GM12878 (cell line): ENCODE measurements around the gene ZNF341. TPM values are rescaled to one million over a fixed set of nuclear protein-coding genes. Genes with fewer than 3 reads are reported as not detected.
A peak's percentile ranks its signal among the peaks of the same experiment; 100 is the strongest.

ENCODE experiments used
- ATAC-seq: fragments of 200-7000 bp; cut with Tn5 transposase; 3 replicates; pipeline ENCODE4 v1.9.1; 2020; ENCODE audit warnings: mild to moderate bottlenecking, moderate library complexity
- BruUV-seq: library from RNA; stranded (reverse); fragments of 400-500 nt; replicated peaks from 2 replicates; lab custom pipeline; 2021; lab: Mats Ljungman, UMichigan
- CTCF ChIA-PET: fragments of 300-600 bp; sonication (Branson Sonifier 250); formaldehyde crosslinking; extraction: SDS; loops from one replicate; lab custom pipeline; 2021; ENCODE audit warnings: inconsistent platforms; lab: Yijun Ruan, JAX
- POLR2A ChIA-PET: fragments of 350-600 bp; formaldehyde crosslinking; extraction: SDS; loops from one replicate; lab custom pipeline; 2021; ENCODE audit warnings: inconsistent platforms; lab: Charles Lee
- RAD21 ChIA-PET: fragments of 300-600 bp; sonication (Branson Sonifier 250); formaldehyde crosslinking; loops from one replicate; lab custom pipeline; 2023; ENCODE audit warnings: antibody characterized with exemption; ENCODE audit not compliant: unreplicated experiment; lab: Charles Lee
- SMC1A ChIA-PET: fragments of 300-600 bp; sonication (Branson Sonifier 250); formaldehyde crosslinking; loops from one replicate; lab custom pipeline; 2023; ENCODE audit not compliant: unreplicated experiment, uncharacterized antibody; lab: Charles Lee
- DNase-seq: peaks from one replicate; pipeline ENCODE4 v3.0.0-alpha.2; 2011; ENCODE audit warnings: low read depth, low spot score
- FAIRE-seq: peaks from 3 replicates; lab custom pipeline; 2011; peaks lifted over from hg19 to GRCh38; lab: Jason Lieb, UNC
- H2AFZ ChIP-seq: 2 replicates; pipeline ENCODE4 v1.6.0; 2011; ENCODE audit warnings: low read depth, low read length, control low read depth; ENCODE audit not compliant: control insufficient read depth
- H3K27ac ChIP-seq: 2 replicates; pipeline ENCODE4 v1.5.1; 2011; ENCODE audit warnings: control low read depth; ENCODE audit not compliant: control insufficient read depth, insufficient read depth
- H3K27me3 ChIP-seq, 2 experiments: replicated peaks in 1 of 2; 2 replicates each; pipeline versions ENCODE4 v1.6.0 to v1.6.1; 2011; ENCODE audit warnings: low read length in 1 of 2; ENCODE audit not compliant: control insufficient read depth in 2 of 2, insufficient read depth in 2 of 2
- H3K36me3 ChIP-seq, 2 experiments: 2 replicates each; pipeline ENCODE4 v1.5.1; 2011; ENCODE audit warnings: low read length in 1 of 2; ENCODE audit not compliant: control insufficient read depth in 2 of 2, insufficient read depth in 2 of 2
- H3K4me1 ChIP-seq: 2 replicates; pipeline ENCODE4 v1.6.1; 2011; ENCODE audit warnings: mild to moderate bottlenecking, low read length, moderate library complexity, mixed read lengths; ENCODE audit not compliant: control insufficient read depth, insufficient read depth
- H3K4me2 ChIP-seq: 2 replicates; pipeline ENCODE4 v1.6.0; 2011; ENCODE audit warnings: control low read depth; ENCODE audit not compliant: control insufficient read depth, insufficient read depth
- H3K4me3 ChIP-seq: fragments of 200-600 bp; sonication (generic); 2 replicates; pipeline ENCODE4 v1.5.1; 2016
- H3K79me2 ChIP-seq: 2 replicates; pipeline ENCODE4 v1.6.0; 2011; ENCODE audit warnings: low read length; ENCODE audit not compliant: control insufficient read depth, insufficient read depth
- H3K9ac ChIP-seq: 2 replicates; pipeline ENCODE4 v1.8.0; 2011; ENCODE audit warnings: low read length, control low read depth, mixed read lengths; ENCODE audit not compliant: control insufficient read depth, insufficient read depth
- H3K9me3 ChIP-seq: replicated peaks from 3 replicates; pipeline ENCODE4 v1.5.1; 2011; ENCODE audit warnings: mild to moderate bottlenecking, low read length; ENCODE audit not compliant: control insufficient read depth, insufficient read depth
- H4K20me1 ChIP-seq: 2 replicates; pipeline ENCODE4 v1.6.0; 2011; ENCODE audit not compliant: control insufficient read depth, insufficient read depth
- ASH2L ChIP-seq: fragments of 300-600, 200-600 bp; sonication (generic); IDR thresholded peaks from 2 replicates; pipeline ENCODE4 v1.6.1; 2017; ENCODE audit warnings: low read depth, mild to moderate bottlenecking, borderline replicate concordance
- ATF7 ChIP-seq: fragments of 450-650 bp; IDR thresholded peaks from 2 replicates; pipeline ENCODE4 v1.6.1; 2016; ENCODE audit warnings: low read depth, mild to moderate bottlenecking
- BHLHE40 ChIP-seq, 2 experiments: fragments of 450-650 bp in 1 of 2; IDR thresholded peaks; 2 replicates each; pipeline ENCODE4 v1.6.1; 2011 to 2017; ENCODE audit warnings: low read depth in 2 of 2, borderline replicate concordance in 1 of 2, improper control_type of control experiment in 1 of 2, low read length in 1 of 2, mild to moderate bottlenecking in 1 of 2
- EED ChIP-seq: sonication (generic); IDR thresholded peaks from 2 replicates; pipeline ENCODE4 v1.6.1; 2016; ENCODE audit warnings: antibody characterized with exemption, low read depth
- HDGF ChIP-seq: fragments of 450-650 bp; IDR thresholded peaks from 2 replicates; pipeline ENCODE4 v1.6.1; 2016; ENCODE audit warnings: antibody characterized with exemption
- HSF1 ChIP-seq: fragments of 150-350 bp; IDR thresholded peaks from 2 replicates; pipeline ENCODE4 v1.6.1; 2014; ENCODE audit warnings: mild to moderate bottlenecking, low read depth, low read length
- IKZF2 ChIP-seq, 2 experiments: fragments of 450-650 bp; IDR thresholded peaks; 2 replicates each; pipeline ENCODE4 v1.6.1; 2017; ENCODE audit warnings: mild to moderate bottlenecking in 2 of 2, moderate library complexity in 2 of 2
- MLLT1 ChIP-seq: fragments of 450-650 bp; IDR thresholded peaks from 2 replicates; pipeline ENCODE4 v1.6.1; 2016; ENCODE audit warnings: mild to moderate bottlenecking
- NBN ChIP-seq: fragments of 450-650 bp; IDR thresholded peaks from 2 replicates; pipeline ENCODE4 v1.6.1; 2016
- RCOR1 ChIP-seq: conservative IDR thresholded peaks from 2 replicates; pipeline ENCODE4 v1.6.1; 2012; ENCODE audit warnings: low read depth, low read length, improper control_type of control experiment
- SPI1 ChIP-seq: IDR thresholded peaks from 2 replicates; pipeline ENCODE4 v1.6.1; 2011; ENCODE audit warnings: low read depth, mild to moderate bottlenecking, low read length, moderate library complexity, borderline replicate concordance; ENCODE audit not compliant: insufficient read depth
- SUZ12 ChIP-seq: fragments of 200-600 bp; sonication (generic); IDR thresholded peaks from one replicate; pipeline ENCODE4 v1.6.1; 2018; ENCODE audit warnings: antibody characterized with exemption, mild to moderate bottlenecking; ENCODE audit not compliant: unreplicated experiment
- ZNF384 ChIP-seq: IDR thresholded peaks from 2 replicates; pipeline ENCODE4 v1.6.1; 2012; ENCODE audit warnings: low read depth, mild to moderate bottlenecking, low read length, improper control_type of control experiment, borderline replicate concordance
- WGBS: methylation state at CpG from one replicate; pipeline ENCODE4 v1.1.6; 2016; ENCODE audit warnings: low lambda C conversion rate; ENCODE audit not compliant: insufficient replicate concordance, insufficient coverage; ENCODE audit errors: missing lambda C conversion rate; 5-methylcytosine and 5-hydroxymethylcytosine counted together
- in situ Hi-C: fragments of 300-500 bp; cut with MboI; formaldehyde crosslinking; loops from 9 replicates; pipeline ENCODE4 v1.14.3; 2018; ENCODE audit warnings: mixed read lengths
- intact Hi-C: fragments of 100-400 bp; cut with micrococcal nuclease; formaldehyde crosslinking; loops from one replicate; pipeline ENCODE4 v1.14.2; 2022; ENCODE audit not compliant: unreplicated experiment
- polyA plus RNA-seq, 11 experiments: library from polyadenylated mRNA; depleted of rRNA in 4 of 11; unstranded in 6 of 11; stranded (reverse) in 5 of 11; fragments of >200 nt; fragmentation: Nextera tagmentation in 4 of 11; fragmentation: Illumina TruSeq in 1 of 11; extraction: Ambion mirVana in 4 of 11; extraction: Trizol in 1 of 11; gene quantifications; 1 replicate in 1 of 11; 2 replicates in 10 of 11; pipeline versions ENCODE4 v1.2.1 to v1.2.3, GENCODE V29; 2011 to 2016; ENCODE audit warnings: inconsistent platforms in 2 of 11, missing spikeins in 2 of 11, low read depth in 1 of 11
- total RNA-seq, 4 experiments: library from RNA; depleted of rRNA in 3 of 4; stranded (reverse); fragments of >200 nt in 3 of 4; fragmentation: Illumina TruSeq in 1 of 4; extraction: Trizol in 1 of 4; gene quantifications; 2 replicates each; pipeline versions ENCODE4 v1.2.1 to v1.2.3, GENCODE V29; 2013 to 2021
- TF ChIP-seq, protein P1 (sequence below): fragments of 450-650 bp; conservative IDR thresholded peaks from 2 replicates; pipeline ENCODE4 v1.6.1; 2017; ENCODE audit warnings: mild to moderate bottlenecking, moderate library complexity
- TF ChIP-seq, protein P2 (sequence below): fragments of 450-650 bp; formaldehyde crosslinking; IDR thresholded peaks from 2 replicates; pipeline ENCODE4 v1.5.0; 2022; ENCODE audit warnings: mild to moderate bottlenecking, missing genetic modification characterization

The ZNF341 gene
- total and polyA plus RNA-seq, 10 of the 15 experiments (the other 5 are each of a cell fraction or from before 2014, with no cell fraction given) = 0.18 to 5.0 (median 2.6) TPM

GRCh38 chr20:33811776-33812151 lies 80.0 kb downstream of the ZNF341 start:
- no peak for DNase-seq
- Histone ChIP-seq H3K79me2 (peaks cover 53% of the 10 kb centered on the region), H3K9ac (peak overlapping the region; percentile 96), H4K20me1 (no peaks in the 10 kb centered on the region; the same call in 1 of the 2 replicates), H3K36me3 (0 out of 4 replicates have a peak, but pooled peaks cover 0 to 4% of the 10 kb centered on the region in 2 experiments), H3K9me3 (no peaks in the 10 kb centered on the region), H3K4me1 (peaks cover 4% of the 10 kb centered on the region; the same call in 1 of the 2 replicates), H3K4me3 (peak overlapping the region; percentile 97), H3K27me3 (no peaks in the 10 kb centered on the region), H2AFZ (peak overlapping the region; percentile 7), H3K4me2 (peak overlapping the region; percentile 82), H3K27ac (peak overlapping the region; percentile 90)
- SMC1A ChIA-PET = interaction anchor here (1.0 to 6.3 kb wide), 8 partner anchors 8 to 79 kb away, joined by 3 to 26 read pairs (median 6); no protein-coding TSS in a partner anchor
- intact Hi-C loops (loop anchor here (1.0 to 5.0 kb wide), 3 partner anchors 33 to 125 kb away; partner anchors contain the start of genes E2F1 and ZNF341), in situ Hi-C loops (no loop called here)
- FAIRE-seq = no peak
- RAD21 ChIA-PET = interaction anchor here (0.7 to 2.7 kb wide), 7 partner anchors 13 to 296 kb away, joined by 3 to 10 read pairs (median 4); partner anchors contain the start of genes PXMP4 and ZNF341
- POLR2A ChIA-PET = interaction anchor here (0.6 to 2.1 kb wide), 6 partner anchors 10 to 397 kb away, joined by 3 to 14 read pairs (median 4); partner anchors contain the start of genes EIF2S2, RALY and ZNF341
- under 1% methylated on average over 12 of the region's 12 CpGs for WGBS
- CTCF ChIA-PET = interaction anchor here (0.5 to 3.2 kb wide), 8 partner anchors 14 to 145 kb away, joined by 3 to 19 read pairs (median 4); partner anchors contain the start of gene ACTL10
- no TSS peak for BruUV-seq
- ATAC-seq = peak; percentile 51
- TF ChIP-seq, protein P1, sequence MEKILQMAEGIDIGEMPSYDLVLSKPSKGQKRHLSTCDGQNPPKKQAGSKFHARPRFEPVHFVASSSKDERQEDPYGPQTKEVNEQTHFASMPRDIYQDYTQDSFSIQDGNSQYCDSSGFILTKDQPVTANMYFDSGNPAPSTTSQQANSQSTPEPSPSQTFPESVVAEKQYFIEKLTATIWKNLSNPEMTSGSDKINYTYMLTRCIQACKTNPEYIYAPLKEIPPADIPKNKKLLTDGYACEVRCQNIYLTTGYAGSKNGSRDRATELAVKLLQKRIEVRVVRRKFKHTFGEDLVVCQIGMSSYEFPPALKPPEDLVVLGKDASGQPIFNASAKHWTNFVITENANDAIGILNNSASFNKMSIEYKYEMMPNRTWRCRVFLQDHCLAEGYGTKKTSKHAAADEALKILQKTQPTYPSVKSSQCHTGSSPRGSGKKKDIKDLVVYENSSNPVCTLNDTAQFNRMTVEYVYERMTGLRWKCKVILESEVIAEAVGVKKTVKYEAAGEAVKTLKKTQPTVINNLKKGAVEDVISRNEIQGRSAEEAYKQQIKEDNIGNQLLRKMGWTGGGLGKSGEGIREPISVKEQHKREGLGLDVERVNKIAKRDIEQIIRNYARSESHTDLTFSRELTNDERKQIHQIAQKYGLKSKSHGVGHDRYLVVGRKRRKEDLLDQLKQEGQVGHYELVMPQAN = no peak
- TF ChIP-seq SPI1 (peak; percentile 27; the same call in 1 of the 2 replicates), ASH2L (no peak), ATF7 (no peak), BHLHE40 (IDR thresholded peaks at IDR 0.05; ENCODE audit: borderline replicate concordance in 1 of 2, low read depth in 2 of 2, low read length in 1 of 2) (no peak), RCOR1 (no peak), HSF1 (no peak), EED (no peak), HDGF (peak; percentile 96), SUZ12 (no peak), IKZF2 (IDR thresholded peaks at IDR 0.05) (peak in 1 of 2 experiments; percentile 35; a peak in 1 of 4 replicates), MLLT1 (peak; percentile 71; the same call in 1 of the 2 replicates), ZNF384 (no peak), NBN (peak; percentile 62)
- TF ChIP-seq, protein P2, sequence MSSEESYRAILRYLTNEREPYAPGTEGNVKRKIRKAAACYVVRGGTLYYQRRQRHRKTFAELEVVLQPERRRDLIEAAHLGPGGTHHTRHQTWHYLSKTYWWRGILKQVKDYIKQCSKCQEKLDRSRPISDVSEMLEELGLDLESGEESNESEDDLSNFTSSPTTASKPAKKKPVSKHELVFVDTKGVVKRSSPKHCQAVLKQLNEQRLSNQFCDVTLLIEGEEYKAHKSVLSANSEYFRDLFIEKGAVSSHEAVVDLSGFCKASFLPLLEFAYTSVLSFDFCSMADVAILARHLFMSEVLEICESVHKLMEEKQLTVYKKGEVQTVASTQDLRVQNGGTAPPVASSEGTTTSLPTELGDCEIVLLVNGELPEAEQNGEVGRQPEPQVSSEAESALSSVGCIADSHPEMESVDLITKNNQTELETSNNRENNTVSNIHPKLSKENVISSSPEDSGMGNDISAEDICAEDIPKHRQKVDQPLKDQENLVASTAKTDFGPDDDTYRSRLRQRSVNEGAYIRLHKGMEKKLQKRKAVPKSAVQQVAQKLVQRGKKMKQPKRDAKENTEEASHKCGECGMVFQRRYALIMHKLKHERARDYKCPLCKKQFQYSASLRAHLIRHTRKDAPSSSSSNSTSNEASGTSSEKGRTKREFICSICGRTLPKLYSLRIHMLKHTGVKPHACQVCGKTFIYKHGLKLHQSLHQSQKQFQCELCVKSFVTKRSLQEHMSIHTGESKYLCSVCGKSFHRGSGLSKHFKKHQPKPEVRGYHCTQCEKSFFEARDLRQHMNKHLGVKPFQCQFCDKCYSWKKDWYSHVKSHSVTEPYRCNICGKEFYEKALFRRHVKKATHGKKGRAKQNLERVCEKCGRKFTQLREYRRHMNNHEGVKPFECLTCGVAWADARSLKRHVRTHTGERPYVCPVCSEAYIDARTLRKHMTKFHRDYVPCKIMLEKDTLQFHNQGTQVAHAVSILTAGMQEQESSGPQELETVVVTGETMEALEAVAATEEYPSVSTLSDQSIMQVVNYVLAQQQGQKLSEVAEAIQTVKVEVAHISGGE (CRISPR knock-in tag) = no peak
